ENCODE measurements around the gene TTLL13.

TTLL13 gene

GRCh38 chr15:90233387-90234095 lies 15.8 kb upstream of the TTLL13 start, which contains the start of gene CIB1:
TSS of gene CIB1 (minus strand) at chr15:90233941. CDS start at chr15:90233885, 56 bp downstream.
- peak; percentile 51 for TF ChIP-seq CTCF (IDR thresholded peaks at IDR 0.05; ENCODE audit: low read depth, low read length, missing control alignments)
- H3K4me3 ChIP-seq (ENCODE audit: low read depth, low read length) = peak within 1 kb of the TSS; percentile 88
- in situ Hi-C loops (cut with HindIII; ENCODE audit: low sequenced_read_pairs) = no loop called here
- peak; percentile 91 for DNase-seq (ENCODE audit: low read depth)

DNA sequence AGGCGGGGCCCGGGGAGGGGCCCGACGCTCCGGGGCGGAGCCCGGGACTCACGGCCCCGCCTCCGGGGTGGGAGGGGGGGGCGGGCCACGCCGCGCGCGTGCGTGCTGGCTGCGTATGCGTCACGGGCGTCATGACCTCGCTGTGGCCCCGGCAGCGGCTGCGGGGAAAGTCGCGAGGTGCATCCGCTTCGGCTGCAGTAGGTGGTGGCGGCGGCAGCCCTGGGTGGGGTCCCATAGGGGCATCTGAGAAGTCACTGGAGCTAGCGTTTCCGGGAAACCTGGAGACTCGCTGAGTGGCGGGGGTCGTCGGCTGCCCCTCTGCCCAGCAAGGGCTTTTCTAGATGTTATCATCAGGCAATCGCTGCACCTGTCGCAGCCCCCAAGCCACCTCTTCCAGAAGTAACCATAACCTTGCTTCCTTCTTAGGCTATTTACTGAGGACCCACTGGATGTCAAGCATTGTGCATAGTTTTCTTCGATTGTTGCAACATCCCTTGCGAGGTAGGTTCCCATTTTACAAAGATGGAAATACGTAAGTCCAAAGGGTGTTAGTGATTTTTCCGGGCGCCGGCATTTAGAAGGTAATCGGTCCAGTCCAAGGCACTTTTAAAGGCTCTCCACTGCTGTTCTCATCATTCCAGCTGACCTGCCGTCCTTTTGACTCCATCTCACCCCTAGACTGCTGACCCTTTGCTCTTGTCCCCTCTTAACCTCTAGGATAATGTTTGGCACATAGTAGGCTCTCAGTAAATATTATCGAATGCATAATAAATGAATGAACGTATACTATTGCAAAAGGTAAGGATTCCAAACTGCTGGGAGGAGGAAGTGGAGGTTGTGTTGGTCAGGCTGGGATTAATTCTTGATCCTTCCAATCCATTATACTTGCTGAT lies 15.0 kb upstream of the TTLL13 start, which contains the start of gene GDPGP1:
GDPGP1 (plus strand) TSS at position 114 of the 893 bp plus-strand sequence. CDS start 6,700 bp downstream, outside the sequence.
- peak within 1 kb of the TSS; percentile 88 for H3K4me3 ChIP-seq (ENCODE audit: low read depth, low read length)
- in situ Hi-C loops (cut with HindIII; ENCODE audit: low sequenced_read_pairs) = no loop called here
- DNase-seq (ENCODE audit: low read depth) = no peak

GRCh38 chr15:90239371-90239770 lies 10.0 kb upstream of the TTLL13 start:
- TF ChIP-seq CTCF (IDR thresholded peaks at IDR 0.05; ENCODE audit: low read depth, low read length, missing control alignments) = no peak
- in situ Hi-C loops (cut with HindIII; ENCODE audit: low sequenced_read_pairs) = no loop called here
- no peak for DNase-seq (ENCODE audit: low read depth)

More for the DNA sequence above, 15.0 kb upstream of the TTLL13 start, which contains the start of gene GDPGP1:
- TF ChIP-seq CTCF (IDR thresholded peaks at IDR 0.05; ENCODE audit: low read depth, low read length, missing control alignments) = no peak

GRCh38 chr15:90240856-90241255 lies 8.5 kb upstream of the TTLL13 start:
- no peak for TF ChIP-seq CTCF (IDR thresholded peaks at IDR 0.05; ENCODE audit: low read depth, low read length, missing control alignments)
- DNase-seq (ENCODE audit: low read depth) = no peak
- H3K4me3 ChIP-seq (ENCODE audit: low read depth, low read length) = no peak overlapping the region
- in situ Hi-C loops (cut with HindIII; ENCODE audit: low sequenced_read_pairs) = no loop called here

More at GRCh38 chr15:90239371-90239770, 10.0 kb upstream of the TTLL13 start:
- H3K4me3 ChIP-seq (ENCODE audit: low read depth, low read length) = no peak overlapping the region

- no peak for DNase-seq (ENCODE audit: low read depth)
- in situ Hi-C loops (cut with HindIII; ENCODE audit: low sequenced_read_pairs) = no loop called here
- no peak for TF ChIP-seq CTCF (IDR thresholded peaks at IDR 0.05; ENCODE audit: low read depth, low read length, missing control alignments)
- no peak overlapping the region for H3K4me3 ChIP-seq (ENCODE audit: low read depth, low read length)
Measured at GRCh38 chr15:90241343-90242192, 7.8 kb upstream of the TTLL13 start.
